Tibial nerve (tissue), 4 donors: ENCODE measurements around the gene DGLUCY. TPM values are rescaled to one million over a fixed set of nuclear protein-coding genes. Genes with fewer than 3 reads are reported as not detected.

Experiments used
- DNase-seq, 2 donors: peaks; one replicate each; pipeline ENCODE4 v3.0.0-alpha.2; 2019; ENCODE audit warnings: low spot score in 2 of 2
- H3K27ac ChIP-seq, 4 donors: fragments of 200-600 bp; sonication (generic) in 3 of 4; one replicate each; pipeline ENCODE4 v1.5.1; 2017 to 2019; ENCODE audit warnings: mild to moderate bottlenecking in 1 of 4
- H3K27me3 ChIP-seq, 2 donors: fragments of 200-600 bp; sonication (generic) in 1 of 2; one replicate each; pipeline versions ENCODE4 v1.5.1 to v1.6.0; 2017 to 2019
- H3K36me3 ChIP-seq, 3 donors: fragments of 200-600 bp; sonication (generic); one replicate each; pipeline ENCODE4 v1.5.1; 2018 to 2019
- H3K4me1 ChIP-seq, 4 donors: fragments of 200-600 bp; sonication (generic) in 3 of 4; one replicate each; pipeline ENCODE4 v1.5.1; 2017 to 2019
- H3K4me3 ChIP-seq, 4 donors: fragments of 200-600 bp; sonication (generic) in 3 of 4; one replicate each; pipeline ENCODE4 v1.5.1; 2017 to 2019; ENCODE audit warnings: mild to moderate bottlenecking in 1 of 4, moderate library complexity in 1 of 4
- H3K9me3 ChIP-seq, 4 donors: fragments of 200-600 bp; sonication (generic) in 3 of 4; one replicate each; pipeline ENCODE4 v1.5.1; 2017 to 2019
- EP300 ChIP-seq, 2 donors: sonication (generic); formaldehyde crosslinking; IDR thresholded peaks; one replicate each; pipeline ENCODE4 v1.6.1; 2017; ENCODE audit warnings: antibody characterized with exemption in 2 of 2, mild to moderate bottlenecking in 1 of 2
- POLR2A ChIP-seq, 2 donors: fragments of 450-650 bp; IDR thresholded peaks; one replicate each; pipeline ENCODE4 v1.6.1; 2017; ENCODE audit warnings: antibody characterized with exemption in 2 of 2, mild to moderate bottlenecking in 2 of 2, moderate library complexity in 2 of 2
- WGBS, 2 donors: methylation state at CpG; one replicate each; pipeline ENCODE4 v1.1.5; 2018; 5-methylcytosine and 5-hydroxymethylcytosine counted together
- total RNA-seq, 4 donors: library from RNA; depleted of rRNA; stranded (reverse); fragments of >200 nt; gene quantifications; one replicate each; pipeline ENCODE4 v1.1.0, GENCODE V29; 2016
- TF ChIP-seq, protein P1 (sequence below), 5 experiments: fragments of 200-600 bp in 3 of 5; fragments of 450-650 bp in 2 of 5; sonication (generic) in 3 of 5; IDR thresholded peaks; one replicate each; pipeline ENCODE4 v1.5.1; 2016 to 2019; ENCODE audit warnings: antibody characterized with exemption in 5 of 5, mild to moderate bottlenecking in 3 of 5, moderate library complexity in 2 of 5

Gene DGLUCY
- total RNA-seq, 4 donors from 2014 or later = 41.6 to 55.5 (median 46.5) TPM

DNA sequence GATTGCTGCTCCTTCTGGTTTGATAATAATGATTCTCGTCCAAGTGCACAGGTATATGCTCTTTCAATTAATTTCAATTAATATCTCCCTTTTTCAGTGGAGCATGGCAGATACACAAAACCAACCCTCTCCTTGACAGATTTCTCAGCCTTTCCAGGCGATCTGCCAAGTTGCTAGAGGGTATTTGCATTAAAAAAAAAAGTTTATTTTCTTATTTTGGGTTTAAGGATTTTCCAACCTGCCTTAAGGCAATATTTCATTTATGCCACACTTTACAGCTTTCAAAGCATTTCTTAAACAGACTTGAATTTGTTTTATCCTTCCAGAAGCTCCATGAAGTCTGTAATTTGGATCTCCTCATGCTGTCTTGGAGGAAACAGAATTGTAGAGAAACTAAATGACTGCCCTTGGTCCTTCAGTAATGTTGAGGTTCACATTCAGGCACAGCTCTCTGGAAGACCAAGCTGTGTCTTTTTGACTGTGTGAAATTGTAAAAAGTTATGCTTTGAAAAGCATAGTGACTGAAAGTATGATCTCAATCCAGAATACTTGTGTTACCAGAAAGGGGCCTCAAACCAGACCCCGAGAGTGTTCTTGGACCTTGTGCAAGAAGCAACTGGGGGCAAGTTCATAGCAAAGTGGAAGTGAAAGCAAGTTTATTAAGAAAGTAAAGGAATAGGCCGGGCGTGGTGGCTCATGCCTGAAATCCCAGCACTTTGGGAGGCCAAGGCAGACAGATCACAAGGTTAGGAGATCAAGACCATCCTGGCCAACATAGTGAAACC lies 2.3 kb downstream of the DGLUCY start:
- H3K36me3 ChIP-seq = peaks cover 0 to 28% (median 0%) of the 10 kb centered on the region in 3 donors
- DNase-seq = no peak
- WGBS, 2 donors = 79% methylated on average over 5 of the region's 5 CpGs
- H3K4me1 ChIP-seq = peaks cover 0 to 42% (median 17%) of the 10 kb centered on the region in 4 donors
- no peaks in the 10 kb centered on the region for H3K27me3 ChIP-seq
- H3K4me3 ChIP-seq = peak overlapping the region in 2 of 4 donors; percentile 52 to 67
- no peaks in the 10 kb centered on the region for H3K9me3 ChIP-seq
- no peak for TF ChIP-seq POLR2A (IDR thresholded peaks at IDR 0.05)
- no peak for TF ChIP-seq EP300 (IDR thresholded peaks at IDR 0.05)
- TF ChIP-seq, protein P1, sequence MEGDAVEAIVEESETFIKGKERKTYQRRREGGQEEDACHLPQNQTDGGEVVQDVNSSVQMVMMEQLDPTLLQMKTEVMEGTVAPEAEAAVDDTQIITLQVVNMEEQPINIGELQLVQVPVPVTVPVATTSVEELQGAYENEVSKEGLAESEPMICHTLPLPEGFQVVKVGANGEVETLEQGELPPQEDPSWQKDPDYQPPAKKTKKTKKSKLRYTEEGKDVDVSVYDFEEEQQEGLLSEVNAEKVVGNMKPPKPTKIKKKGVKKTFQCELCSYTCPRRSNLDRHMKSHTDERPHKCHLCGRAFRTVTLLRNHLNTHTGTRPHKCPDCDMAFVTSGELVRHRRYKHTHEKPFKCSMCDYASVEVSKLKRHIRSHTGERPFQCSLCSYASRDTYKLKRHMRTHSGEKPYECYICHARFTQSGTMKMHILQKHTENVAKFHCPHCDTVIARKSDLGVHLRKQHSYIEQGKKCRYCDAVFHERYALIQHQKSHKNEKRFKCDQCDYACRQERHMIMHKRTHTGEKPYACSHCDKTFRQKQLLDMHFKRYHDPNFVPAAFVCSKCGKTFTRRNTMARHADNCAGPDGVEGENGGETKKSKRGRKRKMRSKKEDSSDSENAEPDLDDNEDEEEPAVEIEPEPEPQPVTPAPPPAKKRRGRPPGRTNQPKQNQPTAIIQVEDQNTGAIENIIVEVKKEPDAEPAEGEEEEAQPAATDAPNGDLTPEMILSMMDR (IDR thresholded peaks at IDR 0.05) = no peak
- peak overlapping the region; percentile 78 to 96 (median 90) for H3K27ac ChIP-seq

DNA sequence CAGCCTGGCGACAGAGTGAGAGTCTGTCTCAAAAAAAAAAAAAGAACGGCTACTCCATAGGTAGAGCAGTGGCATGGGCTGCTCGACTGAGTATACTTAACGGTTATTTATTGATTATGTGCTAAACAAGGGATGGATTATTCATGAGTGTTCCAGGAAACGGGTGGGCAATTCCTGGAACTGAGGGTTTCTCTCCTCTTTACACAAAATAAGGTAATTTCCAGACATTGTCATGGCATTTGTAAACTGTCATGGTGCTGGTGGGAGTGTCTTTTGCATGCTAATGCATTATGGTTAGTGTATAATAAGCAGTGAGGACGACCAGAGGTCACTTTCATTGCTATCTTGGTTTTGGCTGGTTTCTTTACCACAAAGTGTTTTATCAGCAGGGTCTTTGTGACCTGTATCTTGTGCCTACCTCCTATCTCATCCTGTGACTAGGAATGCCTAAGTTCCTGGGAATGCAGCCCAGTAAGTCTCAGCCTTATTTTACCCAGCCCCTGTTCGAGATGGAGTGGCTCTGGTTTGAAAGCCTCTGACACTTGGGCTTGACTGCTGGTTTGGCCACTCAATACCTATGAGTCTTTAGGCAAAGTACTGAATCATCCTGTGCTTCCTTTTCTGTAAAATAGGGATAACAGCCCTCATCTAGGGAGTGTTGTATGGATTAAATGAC lies 3.2 kb downstream of the DGLUCY start:
- H3K27me3 ChIP-seq = no peaks in the 10 kb centered on the region
- H3K27ac ChIP-seq = peak overlapping the region in 3 of 4 donors; percentile 14 to 89 (median 40)
- TF ChIP-seq POLR2A (IDR thresholded peaks at IDR 0.05) (no peak), EP300 (IDR thresholded peaks at IDR 0.05) (no peak)
- TF ChIP-seq, protein P1 (IDR thresholded peaks at IDR 0.05) = no peak
- no peak overlapping the region for H3K4me3 ChIP-seq
- H3K9me3 ChIP-seq = no peaks in the 10 kb centered on the region
- peaks cover 0 to 42% (median 17%) of the 10 kb centered on the region in 4 donors for H3K4me1 ChIP-seq
- H3K36me3 ChIP-seq = peaks cover 0 to 28% (median 0%) of the 10 kb centered on the region in 3 donors
- no peak for DNase-seq
- 68 to 72% methylated on average over 7 of the region's 7 CpGs for WGBS, 2 donors

DNA sequence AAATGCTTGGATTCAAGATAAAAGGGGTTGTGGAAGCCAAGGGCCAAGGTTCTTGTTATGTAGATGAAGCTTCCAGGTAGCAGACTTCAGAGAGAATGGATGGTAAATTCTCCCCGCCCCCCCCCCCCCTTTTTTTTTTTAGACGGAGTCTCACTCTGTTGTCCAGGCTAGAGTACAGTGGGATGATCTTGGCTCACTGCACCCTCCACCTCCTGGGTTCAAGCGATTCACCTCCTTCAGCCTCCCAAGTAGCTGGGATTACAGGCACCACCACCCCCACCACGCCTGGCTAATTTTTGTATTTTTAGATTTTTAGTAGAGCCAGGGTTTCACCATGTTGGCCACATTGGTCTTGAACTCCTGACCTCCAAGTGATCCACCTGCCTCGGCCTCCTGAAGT lies 4.1 kb downstream of the DGLUCY start:
- H3K4me1 ChIP-seq = peaks cover 0 to 41% (median 17%) of the 10 kb centered on the region in 4 donors

DNA sequence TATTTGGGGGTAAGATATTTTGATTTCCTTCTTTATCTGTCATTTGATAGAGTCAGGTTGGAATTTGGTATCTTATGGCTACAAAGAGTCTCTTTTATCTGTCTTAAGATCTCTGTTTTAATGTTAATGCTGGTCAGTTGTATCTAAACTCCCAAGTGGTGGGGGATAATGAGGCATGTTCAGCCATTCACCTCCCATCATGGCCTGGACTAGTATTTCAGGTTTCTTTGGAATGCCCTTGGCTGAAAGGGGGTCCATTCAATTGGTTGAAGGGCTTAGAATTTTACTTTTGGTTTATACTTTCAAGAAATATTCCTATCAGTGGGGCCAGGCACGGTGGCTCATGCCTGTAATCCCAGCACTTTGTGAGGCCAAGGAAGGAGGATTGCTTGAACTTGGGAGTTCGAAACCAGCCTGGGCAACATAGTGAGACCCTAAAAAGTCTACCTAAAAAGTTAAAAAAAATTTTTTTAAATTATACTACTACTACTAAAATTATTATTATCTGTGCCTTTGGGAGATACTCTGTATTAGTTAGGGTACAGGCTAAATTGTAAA lies 4.7 kb downstream of the DGLUCY start:
- TF ChIP-seq EP300 (IDR thresholded peaks at IDR 0.05) (no peak), POLR2A (IDR thresholded peaks at IDR 0.05) (no peak)
- TF ChIP-seq, protein P1 (IDR thresholded peaks at IDR 0.05) = no peak
- WGBS, 2 donors = 98% methylated on average over 2 of the region's 2 CpGs
- H3K9me3 ChIP-seq = no peaks in the 10 kb centered on the region
- H3K36me3 ChIP-seq = peaks cover 0 to 28% (median 0%) of the 10 kb centered on the region in 3 donors
- peaks cover 0 to 35% (median 13%) of the 10 kb centered on the region in 4 donors for H3K4me1 ChIP-seq
- DNase-seq = no peak
- no peaks in the 10 kb centered on the region for H3K27me3 ChIP-seq
- H3K4me3 ChIP-seq = no peak overlapping the region
- no peak overlapping the region for H3K27ac ChIP-seq

More for the DNA sequence above, 4.1 kb downstream of the DGLUCY start:
- Histone ChIP-seq H3K4me3 (no peak overlapping the region), H3K36me3 (peaks cover 0 to 28% (median 0%) of the 10 kb centered on the region in 3 donors), H3K27ac (no peak overlapping the region), H3K27me3 (no peaks in the 10 kb centered on the region), H3K9me3 (no peaks in the 10 kb centered on the region)
- DNase-seq = no peak
- TF ChIP-seq POLR2A (IDR thresholded peaks at IDR 0.05) = no peak
- TF ChIP-seq, protein P1 (IDR thresholded peaks at IDR 0.05) = no peak
- TF ChIP-seq EP300 (IDR thresholded peaks at IDR 0.05) = no peak
- 90 to 91% methylated on average over 5 of the region's 5 CpGs for WGBS, 2 donors
